HEK293 (cell line): ENCODE results near the gene FSCN2.

Experiments used
- CTCF ChIA-PET: fragments of 350-600 bp; formaldehyde crosslinking; extraction: SDS; loops from one replicate; lab custom pipeline; 2021; ENCODE audit warnings: antibody characterized with exemption; lab: Yijun Ruan, JAX
- POLR2A ChIA-PET: fragments of 300-600 bp; formaldehyde crosslinking; extraction: SDS; loops from one replicate; lab custom pipeline; 2020; ENCODE audit warnings: antibody characterized with exemption, inconsistent platforms; lab: Yijun Ruan, JAX
- H3K27ac ChIP-seq: fragments of 200-500 bp; sonication (Bioruptor generic); 2 replicates; pipeline ENCODE4 v1.5.1; 2014; ENCODE audit warnings: low read depth, low read length, control low read depth, inconsistent platforms; ENCODE audit errors: extremely low read depth
- H3K36me3 ChIP-seq, 2 experiments: fragments of 200-500 bp in 1 of 2; sonication (Bioruptor generic) in 1 of 2; 1 replicate in 1 of 2; 2 replicates in 1 of 2; pipeline ENCODE4 v1.5.1; 2014 to 2017; ENCODE audit warnings: inconsistent platforms in 2 of 2, low read length in 2 of 2; ENCODE audit not compliant: control insufficient read depth in 2 of 2, insufficient read depth in 1 of 2
- H3K4me1 ChIP-seq: fragments of 200-500 bp; sonication (Bioruptor generic); 2 replicates; pipeline ENCODE4 v1.5.1; 2014; ENCODE audit warnings: mild to moderate bottlenecking, low read length, inconsistent platforms; ENCODE audit not compliant: control insufficient read depth, insufficient read depth
- H3K4me3 ChIP-seq: 2 replicates; pipeline ENCODE4 v1.5.1; 2011; ENCODE audit warnings: low read depth, mild to moderate bottlenecking, control low read depth, low read length, moderate library complexity
- H3K9me3 ChIP-seq: fragments of 200-500 bp; sonication (Bioruptor generic); 2 replicates; pipeline ENCODE4 v1.5.1; 2014; ENCODE audit warnings: low read depth, low read length, inconsistent platforms; ENCODE audit not compliant: control insufficient read depth, insufficient read depth
- ATF2 ChIP-seq: fragments of 450-650 bp; formaldehyde crosslinking; IDR thresholded peaks from 2 replicates; pipeline ENCODE4 v1.5.1; 2016; ENCODE audit warnings: missing biosample characterization, missing genetic modification characterization, low read depth
- EGR2 ChIP-seq: fragments of 450-650 bp; formaldehyde crosslinking; IDR thresholded peaks from 2 replicates; pipeline ENCODE4 v1.5.1; 2016; ENCODE audit warnings: low read depth, missing biosample characterization, missing genetic modification characterization
- GFI1B ChIP-seq: fragments of 450-650 bp; formaldehyde crosslinking; IDR thresholded peaks from 2 replicates; pipeline ENCODE4 v1.5.1; 2016; ENCODE audit warnings: missing biosample characterization, missing genetic modification characterization
- HOXD13 ChIP-seq: sonication (generic); formaldehyde crosslinking; IDR thresholded peaks from 2 replicates; pipeline ENCODE4 v1.8.0; 2022; ENCODE audit warnings: missing genetic modification reagents, borderline replicate concordance
- KLF7 ChIP-seq: fragments of 450-650 bp; formaldehyde crosslinking; IDR thresholded peaks from 2 replicates; pipeline ENCODE4 v1.5.1; 2016; ENCODE audit warnings: missing biosample characterization, missing genetic modification characterization, borderline replicate concordance
- KLF8 ChIP-seq: fragments of 450-650 bp; formaldehyde crosslinking; IDR thresholded peaks from 2 replicates; pipeline ENCODE4 v1.5.1; 2016; ENCODE audit warnings: missing biosample characterization, missing genetic modification characterization
- MYNN ChIP-seq: fragments of 450-650 bp; formaldehyde crosslinking; IDR thresholded peaks from 2 replicates; pipeline ENCODE4 v1.5.1; 2016; ENCODE audit warnings: missing biosample characterization, missing genetic modification characterization, borderline replicate concordance
- RBAK ChIP-seq: fragments of 450-650 bp; formaldehyde crosslinking; IDR thresholded peaks from 2 replicates; pipeline ENCODE4 v1.5.1; 2016; ENCODE audit warnings: missing biosample characterization, missing genetic modification characterization
- SP7 ChIP-seq: fragments of 450-650 bp; formaldehyde crosslinking; IDR thresholded peaks from 2 replicates; pipeline ENCODE4 v1.5.1; 2016; ENCODE audit warnings: missing biosample characterization, missing genetic modification characterization
- TRIM28 ChIP-seq: IDR thresholded peaks from 2 replicates; pipeline ENCODE4 v1.6.1; 2011; ENCODE audit warnings: low read length, control low read depth, borderline replicate concordance
- ZBTB17 ChIP-seq: fragments of 450-650 bp; formaldehyde crosslinking; IDR thresholded peaks from 2 replicates; pipeline ENCODE4 v1.5.1; 2016; ENCODE audit warnings: missing biosample characterization, missing genetic modification characterization
- ZBTB21 ChIP-seq: fragments of 450-650 bp; formaldehyde crosslinking; IDR thresholded peaks from 2 replicates; pipeline ENCODE4 v1.5.1; 2017; ENCODE audit warnings: missing biosample characterization, missing genetic modification characterization
- ZFHX2 ChIP-seq: fragments of 450-650 bp; formaldehyde crosslinking; conservative IDR thresholded peaks from 2 replicates; pipeline ENCODE4 v1.5.1; 2016; ENCODE audit warnings: missing biosample characterization, missing genetic modification characterization
- ZNF112 ChIP-seq: fragments of 450-650 bp; formaldehyde crosslinking; IDR thresholded peaks from 2 replicates; pipeline ENCODE4 v1.5.0; 2017; ENCODE audit warnings: missing biosample characterization, missing genetic modification characterization
- ZNF140 ChIP-seq: fragments of 450-650 bp; formaldehyde crosslinking; IDR thresholded peaks from 2 replicates; pipeline ENCODE4 v1.5.1; 2016; ENCODE audit warnings: missing biosample characterization, missing genetic modification characterization
- ZNF16 ChIP-seq: fragments of 450-650 bp; formaldehyde crosslinking; IDR thresholded peaks from 2 replicates; pipeline ENCODE4 v1.5.1; 2016; ENCODE audit warnings: low read depth, missing biosample characterization, missing genetic modification characterization
- ZNF174 ChIP-seq: fragments of 450-650 bp; formaldehyde crosslinking; IDR thresholded peaks from 2 replicates; pipeline ENCODE4 v1.5.0; 2017; ENCODE audit warnings: missing biosample characterization, mild to moderate bottlenecking, missing genetic modification characterization
- ZNF23 ChIP-seq: fragments of 450-650 bp; formaldehyde crosslinking; IDR thresholded peaks from 2 replicates; pipeline ENCODE4 v1.5.1; 2016; ENCODE audit warnings: missing biosample characterization, missing genetic modification characterization, borderline replicate concordance
- ZNF366 ChIP-seq: fragments of 450-650 bp; formaldehyde crosslinking; conservative IDR thresholded peaks from 2 replicates; pipeline ENCODE4 v1.5.1; 2016; ENCODE audit warnings: missing biosample characterization, missing genetic modification characterization
- ZNF48 ChIP-seq: fragments of 450-650 bp; formaldehyde crosslinking; IDR thresholded peaks from 2 replicates; pipeline ENCODE4 v1.5.1; 2016; ENCODE audit warnings: missing biosample characterization, missing genetic modification characterization
- ZNF521 ChIP-seq: fragments of 450-650 bp; formaldehyde crosslinking; IDR thresholded peaks from 2 replicates; pipeline ENCODE4 v1.5.1; 2017; ENCODE audit warnings: missing biosample characterization, mild to moderate bottlenecking, missing genetic modification characterization
- ZNF529 ChIP-seq: fragments of 450-650 bp; formaldehyde crosslinking; IDR thresholded peaks from 2 replicates; pipeline ENCODE4 v1.5.1; 2017; ENCODE audit warnings: missing genetic modification characterization, missing biosample characterization; ENCODE audit not compliant: insufficient replicate concordance
- ZNF544 ChIP-seq: fragments of 450-650 bp; formaldehyde crosslinking; IDR thresholded peaks from 2 replicates; pipeline ENCODE4 v1.5.0; 2017; ENCODE audit warnings: missing biosample characterization, missing genetic modification characterization
- ZNF596 ChIP-seq: fragments of 450-650 bp; IDR thresholded peaks from 2 replicates; pipeline ENCODE4 v1.5.0; 2018; ENCODE audit warnings: missing biosample characterization, mild to moderate bottlenecking, missing genetic modification characterization, moderate library complexity
- ZNF623 ChIP-seq: fragments of 450-650 bp; formaldehyde crosslinking; IDR thresholded peaks from 2 replicates; pipeline ENCODE4 v1.5.1; 2016; ENCODE audit warnings: missing biosample characterization, missing genetic modification characterization
- ZNF654 ChIP-seq: fragments of 450-650 bp; formaldehyde crosslinking; IDR thresholded peaks from 2 replicates; pipeline ENCODE4 v1.5.1; 2016; ENCODE audit warnings: low read depth, missing biosample characterization, missing genetic modification characterization
- ZNF664 ChIP-seq: fragments of 450-650 bp; formaldehyde crosslinking; IDR thresholded peaks from 2 replicates; pipeline ENCODE4 v1.5.1; 2016; ENCODE audit warnings: missing biosample characterization, missing genetic modification characterization
- ZSCAN4 ChIP-seq: fragments of 450-650 bp; formaldehyde crosslinking; IDR thresholded peaks from 2 replicates; pipeline ENCODE4 v1.5.1; 2017; ENCODE audit warnings: missing biosample characterization, missing genetic modification characterization
- ZXDB ChIP-seq: fragments of 450-650 bp; formaldehyde crosslinking; IDR thresholded peaks from 2 replicates; pipeline ENCODE4 v1.5.1; 2016; ENCODE audit warnings: missing biosample characterization, missing genetic modification characterization
- TF ChIP-seq, protein P1 (sequence below): fragments of 450-650 bp; formaldehyde crosslinking; IDR thresholded peaks from 2 replicates; pipeline ENCODE4 v1.5.1; 2016; ENCODE audit warnings: missing biosample characterization, missing genetic modification characterization
- TF ChIP-seq, protein P2 (sequence below): fragments of 450-650 bp; formaldehyde crosslinking; IDR thresholded peaks from 2 replicates; pipeline ENCODE4 v1.5.1; 2016; ENCODE audit warnings: missing biosample characterization, missing genetic modification characterization
- TF ChIP-seq, protein P3 (sequence below): fragments of 450-650 bp; formaldehyde crosslinking; IDR thresholded peaks from 2 replicates; pipeline ENCODE4; 2016; ENCODE audit warnings: missing biosample characterization, missing genetic modification characterization

FSCN2 gene

DNA sequence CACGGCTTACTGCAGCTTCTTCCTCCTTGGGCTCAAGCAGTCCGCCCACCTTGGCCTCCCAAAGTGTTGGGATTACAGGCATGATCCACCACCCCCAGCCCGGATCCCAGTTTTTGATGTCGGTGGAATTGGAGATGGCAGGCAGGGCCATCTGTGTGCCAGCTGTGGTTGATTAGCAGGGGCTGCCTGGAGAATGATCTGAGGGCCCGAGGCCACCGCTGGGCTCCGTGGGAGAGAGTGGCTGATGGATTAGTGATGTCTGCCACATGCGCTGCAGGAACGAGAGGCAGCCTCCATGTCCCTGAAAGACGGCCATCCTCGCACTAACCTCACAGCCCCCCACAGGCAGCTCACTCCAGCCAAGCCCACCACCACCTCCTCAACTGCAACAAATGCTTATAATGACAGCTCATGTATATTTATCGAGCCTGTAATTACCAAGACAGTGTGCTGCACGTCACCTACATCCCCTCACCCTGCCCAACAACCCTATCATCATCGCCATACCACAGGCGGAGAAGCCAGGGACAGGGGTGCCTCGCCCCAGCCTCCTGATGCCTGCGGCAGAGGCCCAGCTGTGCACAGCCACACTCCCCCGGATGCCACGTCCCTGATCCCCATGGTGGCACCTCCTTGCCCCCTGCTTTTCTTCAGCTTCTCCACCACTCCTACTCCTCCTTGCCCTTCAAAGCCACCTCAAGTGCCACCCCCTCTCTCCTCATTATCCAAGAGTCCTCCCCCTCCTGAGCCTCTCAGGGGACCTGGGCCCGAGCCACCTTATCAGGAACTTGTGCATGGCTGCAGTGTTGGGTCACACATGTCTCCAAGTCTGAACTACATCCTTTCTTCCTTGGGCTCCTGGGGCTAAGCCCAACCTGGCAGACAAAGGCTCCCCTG lies 48.8 kb upstream of the FSCN2 start:
- no peaks in the 10 kb centered on the region for H3K36me3 ChIP-seq
- ChIA-PET CTCF (interaction anchor here (0.7 to 1.1 kb wide), 3 partner anchors 39 to 1163 kb away, joined by 3 to 7 read pairs (median 6); no protein-coding TSS in a partner anchor), POLR2A (interaction anchor here (0.6 kb wide), 1 partner anchor 21 kb away, joined by 3 read pairs; no protein-coding TSS in a partner anchor)
- no peak overlapping the region for H3K27ac ChIP-seq
- no peaks in the 10 kb centered on the region for H3K9me3 ChIP-seq
- no peaks in the 10 kb centered on the region; the same call in 1 of the 2 replicates for H3K4me1 ChIP-seq
- no peak overlapping the region for H3K4me3 ChIP-seq
- TF ChIP-seq ZNF48 (tag by site-specific recombination) (no peak), ZNF654 (tag by site-specific recombination) (no peak), ZNF664 (tag by site-specific recombination) (no peak), SP7 (tag by site-specific recombination) (0 out of 2 replicates have a peak, but pooled peaks have one; percentile 43), ZNF366 (tag by site-specific recombination) (no peak), ZNF23 (tag by site-specific recombination) (0 out of 2 replicates have a peak, but pooled peaks have one; percentile 55), TRIM28 (no peak), ZNF529 (tag by site-specific recombination) (no peak), ZNF596 (tag by site-specific recombination) (no peak), ZFHX2 (tag by site-specific recombination) (peak; percentile 70), ZNF544 (tag by site-specific recombination) (no peak), ZNF521 (tag by site-specific recombination) (no peak), EGR2 (tag by site-specific recombination) (peak; percentile 71), GFI1B (tag by site-specific recombination) (no peak), ZNF140 (tag by site-specific recombination) (no peak), ZNF112 (tag by site-specific recombination) (no peak), ZBTB17 (tag by site-specific recombination) (peak; percentile 88), ZBTB21 (tag by site-specific recombination) (no peak), ZSCAN4 (tag by site-specific recombination) (no peak), MYNN (tag by site-specific recombination) (no peak), HOXD13 (no peak), ATF2 (tag by site-specific recombination) (no peak), ZNF16 (no peak), RBAK (no peak), KLF7 (tag by site-specific recombination) (no peak), KLF8 (tag by site-specific recombination) (no peak), ZNF623 (no peak), ZNF174 (no peak), ZXDB (tag by site-specific recombination) (no peak)
- TF ChIP-seq, protein P1, sequence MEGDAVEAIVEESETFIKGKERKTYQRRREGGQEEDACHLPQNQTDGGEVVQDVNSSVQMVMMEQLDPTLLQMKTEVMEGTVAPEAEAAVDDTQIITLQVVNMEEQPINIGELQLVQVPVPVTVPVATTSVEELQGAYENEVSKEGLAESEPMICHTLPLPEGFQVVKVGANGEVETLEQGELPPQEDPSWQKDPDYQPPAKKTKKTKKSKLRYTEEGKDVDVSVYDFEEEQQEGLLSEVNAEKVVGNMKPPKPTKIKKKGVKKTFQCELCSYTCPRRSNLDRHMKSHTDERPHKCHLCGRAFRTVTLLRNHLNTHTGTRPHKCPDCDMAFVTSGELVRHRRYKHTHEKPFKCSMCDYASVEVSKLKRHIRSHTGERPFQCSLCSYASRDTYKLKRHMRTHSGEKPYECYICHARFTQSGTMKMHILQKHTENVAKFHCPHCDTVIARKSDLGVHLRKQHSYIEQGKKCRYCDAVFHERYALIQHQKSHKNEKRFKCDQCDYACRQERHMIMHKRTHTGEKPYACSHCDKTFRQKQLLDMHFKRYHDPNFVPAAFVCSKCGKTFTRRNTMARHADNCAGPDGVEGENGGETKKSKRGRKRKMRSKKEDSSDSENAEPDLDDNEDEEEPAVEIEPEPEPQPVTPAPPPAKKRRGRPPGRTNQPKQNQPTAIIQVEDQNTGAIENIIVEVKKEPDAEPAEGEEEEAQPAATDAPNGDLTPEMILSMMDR (tag by site-specific recombination): no peak
- TF ChIP-seq, protein P2, sequence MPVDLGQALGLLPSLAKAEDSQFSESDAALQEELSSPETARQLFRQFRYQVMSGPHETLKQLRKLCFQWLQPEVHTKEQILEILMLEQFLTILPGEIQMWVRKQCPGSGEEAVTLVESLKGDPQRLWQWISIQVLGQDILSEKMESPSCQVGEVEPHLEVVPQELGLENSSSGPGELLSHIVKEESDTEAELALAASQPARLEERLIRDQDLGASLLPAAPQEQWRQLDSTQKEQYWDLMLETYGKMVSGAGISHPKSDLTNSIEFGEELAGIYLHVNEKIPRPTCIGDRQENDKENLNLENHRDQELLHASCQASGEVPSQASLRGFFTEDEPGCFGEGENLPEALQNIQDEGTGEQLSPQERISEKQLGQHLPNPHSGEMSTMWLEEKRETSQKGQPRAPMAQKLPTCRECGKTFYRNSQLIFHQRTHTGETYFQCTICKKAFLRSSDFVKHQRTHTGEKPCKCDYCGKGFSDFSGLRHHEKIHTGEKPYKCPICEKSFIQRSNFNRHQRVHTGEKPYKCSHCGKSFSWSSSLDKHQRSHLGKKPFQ: no peak
- TF ChIP-seq, protein P3, sequence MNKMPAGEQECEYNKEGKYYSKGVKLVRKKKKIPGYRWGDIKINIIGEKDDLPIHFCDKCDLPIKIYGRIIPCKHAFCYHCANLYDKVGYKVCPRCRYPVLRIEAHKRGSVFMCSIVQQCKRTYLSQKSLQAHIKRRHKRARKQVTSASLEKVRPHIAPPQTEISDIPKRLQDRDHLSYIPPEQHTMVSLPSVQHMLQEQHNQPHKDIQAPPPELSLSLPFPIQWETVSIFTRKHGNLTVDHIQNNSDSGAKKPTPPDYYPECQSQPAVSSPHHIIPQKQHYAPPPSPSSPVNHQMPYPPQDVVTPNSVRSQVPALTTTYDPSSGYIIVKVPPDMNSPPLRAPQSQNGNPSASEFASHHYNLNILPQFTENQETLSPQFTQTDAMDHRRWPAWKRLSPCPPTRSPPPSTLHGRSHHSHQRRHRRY (tag by site-specific recombination): no peak
